ENCODE results near the gene TTC21B. TPM values are rescaled to one million over a fixed set of nuclear protein-coding genes. Genes with fewer than 3 reads are reported as not detected.
A peak's percentile ranks its signal among the peaks of the same experiment; 100 is the strongest.

The TTC21B gene
- total RNA-seq, 4 donors from 2014 or later = 11.9 to 33.8 (median 23.0) TPM

- in situ Hi-C loops (cut with MboI; ENCODE audit: low pct_ligation_motif_present in 1 of 4, low pct_unique_long_range_greater_than_20kb in 1 of 4, low sequenced_read_pairs in 3 of 4) (no loop called here), intact Hi-C loops (cut with DNase I; ENCODE audit: low total_unique reads) (no loop called here)
- TF ChIP-seq POLR2AphosphoS5 (IDR thresholded peaks at IDR 0.05) = no peak
- TF ChIP-seq POLR2A (IDR thresholded peaks at IDR 0.05) = no peak
- TF ChIP-seq EP300 (IDR thresholded peaks at IDR 0.05; ENCODE audit: low read depth) = no peak
- TF ChIP-seq CTCF (IDR thresholded peaks at IDR 0.05) = no peak
- H3K27ac ChIP-seq = no peak overlapping the region
- 88 to 100% methylated on average over 1 of the region's 1 CpG for WGBS, 2 donors (ENCODE audit: low coverage in 1 of 2)
- no peak overlapping the region for H3K4me3 ChIP-seq
- H3K36me3 ChIP-seq = peaks cover 0 to 9% (median 0%) of the 10 kb centered on the region in 4 donors
- H3K9me3 ChIP-seq = no peaks in the 10 kb centered on the region
- peaks cover 0 to 1% (median 0%) of the 10 kb centered on the region in 4 donors for H3K4me1 ChIP-seq
- DNase-seq = no peak
- H3K27me3 ChIP-seq = no peaks in the 10 kb centered on the region
Observed at GRCh38 chr2:165876269-165876668, 77.3 kb downstream of the TTC21B start.

- Histone ChIP-seq H3K9me3 (no peaks in the 10 kb centered on the region), H3K27ac (peak overlapping the region in 1 of 4 donors; percentile 30), H3K36me3 (peaks cover 0 to 9% (median 0%) of the 10 kb centered on the region in 4 donors), H3K27me3 (no peaks in the 10 kb centered on the region), H3K4me3 (no peak overlapping the region), H3K4me1 (peaks cover 0 to 13% (median 0%) of the 10 kb centered on the region in 4 donors)
- intact Hi-C loops (cut with DNase I; ENCODE audit: low total_unique reads) = no loop called here
- in situ Hi-C loops (cut with MboI; ENCODE audit: low pct_ligation_motif_present in 1 of 4, low pct_unique_long_range_greater_than_20kb in 1 of 4, low sequenced_read_pairs in 3 of 4) = loop anchor here in 3 of 4 donors (25.0 kb wide), 1 partner anchor 462 kb away; no protein-coding TSS in a partner anchor
- WGBS, 2 donors (ENCODE audit: low coverage in 1 of 2) = 27 to 41% methylated on average over 3 of the region's 3 CpGs
- no peak for DNase-seq
- no peak for TF ChIP-seq EP300 (IDR thresholded peaks at IDR 0.05; ENCODE audit: low read depth)
- TF ChIP-seq CTCF (IDR thresholded peaks at IDR 0.05) = peak; percentile 52 to 74 (median 62)
- TF ChIP-seq POLR2A (IDR thresholded peaks at IDR 0.05) = no peak
Observed at GRCh38 chr2:165874445-165875039, 79.0 kb downstream of the TTC21B start.

GRCh38 chr2:165872101-165872791, 81.3 kb downstream of the TTC21B start:
- no peak for TF ChIP-seq CTCF (IDR thresholded peaks at IDR 0.05)
- TF ChIP-seq POLR2AphosphoS5 (IDR thresholded peaks at IDR 0.05) = no peak
- TF ChIP-seq EP300 (IDR thresholded peaks at IDR 0.05; ENCODE audit: low read depth) = no peak
- no peak for TF ChIP-seq POLR2A (IDR thresholded peaks at IDR 0.05)
- WGBS, 2 donors (ENCODE audit: low coverage in 1 of 2) = 96 to 98% methylated on average over 5 of the region's 5 CpGs
- Histone ChIP-seq H3K9me3 (no peaks in the 10 kb centered on the region), H3K36me3 (peaks cover 0 to 3% (median 0%) of the 10 kb centered on the region in 4 donors), H3K27me3 (no peaks in the 10 kb centered on the region), H3K4me3 (no peak overlapping the region), H3K4me1 (peaks cover 0 to 13% (median 0%) of the 10 kb centered on the region in 4 donors), H3K27ac (no peak overlapping the region)
- no peak for DNase-seq
- in situ Hi-C loops (cut with MboI; ENCODE audit: low pct_ligation_motif_present in 1 of 4, low pct_unique_long_range_greater_than_20kb in 1 of 4, low sequenced_read_pairs in 3 of 4) = loop anchor here in 3 of 4 donors (25.0 kb wide), 1 partner anchor 460 kb away; no protein-coding TSS in a partner anchor
- intact Hi-C loops (cut with DNase I; ENCODE audit: low total_unique reads) = no loop called here

- TF ChIP-seq CTCF (IDR thresholded peaks at IDR 0.05) = peak in 1 of 5 experiments; percentile 15
- TF ChIP-seq POLR2AphosphoS5 (IDR thresholded peaks at IDR 0.05) = no peak
- WGBS, 2 donors (ENCODE audit: low coverage in 1 of 2) = 77 to 82% methylated on average over 2 of the region's 2 CpGs
- in situ Hi-C loops (cut with MboI; ENCODE audit: low pct_ligation_motif_present in 1 of 4, low pct_unique_long_range_greater_than_20kb in 1 of 4, low sequenced_read_pairs in 3 of 4) = loop anchor here in 3 of 4 donors (25.0 kb wide), 1 partner anchor 459 kb away; no protein-coding TSS in a partner anchor
- Histone ChIP-seq H3K9me3 (no peaks in the 10 kb centered on the region), H3K36me3 (peaks cover 0 to 3% (median 0%) of the 10 kb centered on the region in 4 donors), H3K4me3 (no peak overlapping the region), H3K4me1 (peaks cover 0 to 13% (median 0%) of the 10 kb centered on the region in 4 donors), H3K27me3 (no peaks in the 10 kb centered on the region), H3K27ac (peak overlapping the region in 2 of 4 donors; percentile 26 to 49)
- intact Hi-C loops (cut with DNase I; ENCODE audit: low total_unique reads) = no loop called here
- DNase-seq = peak; percentile 12
Observed at GRCh38 chr2:165871025-165871424, 82.6 kb downstream of the TTC21B start.
